HG02642 (cell line): ENCODE results near the gene CUL9.

Source experiments
- ATAC-seq: cut with Tn5 transposase; IDR thresholded peaks from one replicate; pipeline ENCODE4 v1.9.1; 2021; ENCODE audit warnings: mild to moderate bottlenecking; ENCODE audit not compliant: unreplicated experiment, poor library complexity

The CUL9 gene

GRCh38 chr6:43172104-43173007 is 9.6 kb upstream of the CUL9 start:
- no peak for ATAC-seq

GRCh38 chr6:43173591-43174262 is 8.3 kb upstream of the CUL9 start:
- no peak for ATAC-seq

- peak; percentile 71 for ATAC-seq
Observed at GRCh38 chr6:43174263-43175112, 7.5 kb upstream of the CUL9 start.

GRCh38 chr6:43175676-43176422 is 6.1 kb upstream of the CUL9 start:
- ATAC-seq, result no peak

- no peak for ATAC-seq
Observed at GRCh38 chr6:43176423-43176786, 5.6 kb upstream of the CUL9 start.

GRCh38 chr6:43178150-43178549 is 3.8 kb upstream of the CUL9 start:
- no peak for ATAC-seq

- ATAC-seq, result no peak
Observed at GRCh38 chr6:43178951-43179830, 2.8 kb upstream of the CUL9 start.

GRCh38 chr6:43180058-43180457 is 1.9 kb upstream of the CUL9 start:
- no peak for ATAC-seq

GRCh38 chr6:43180985-43181384 is 1.0 kb upstream of the CUL9 start:
- ATAC-seq, result no peak

- no peak for ATAC-seq
Observed at GRCh38 chr6:43181621-43181941, 415 bp upstream of the CUL9 start.

- ATAC-seq, result no peak
Observed at GRCh38 chr6:43183441-43183840, 1.4 kb downstream of the CUL9 start.

GRCh38 chr6:43184268-43184985 is 2.4 kb downstream of the CUL9 start:
- ATAC-seq, result no peak

GRCh38 chr6:43185391-43185985 is 3.5 kb downstream of the CUL9 start:
- no peak for ATAC-seq

GRCh38 chr6:43186019-43186418 is 4.0 kb downstream of the CUL9 start:
- no peak for ATAC-seq

GRCh38 chr6:43186706-43187105 is 4.7 kb downstream of the CUL9 start:
- no peak for ATAC-seq

- ATAC-seq, result no peak
Observed at GRCh38 chr6:43187821-43188220, 5.8 kb downstream of the CUL9 start.

GRCh38 chr6:43188426-43188825 is 6.4 kb downstream of the CUL9 start:
- no peak for ATAC-seq

GRCh38 chr6:43189776-43190304 is 7.8 kb downstream of the CUL9 start:
- no peak for ATAC-seq
